DLD1 (cell line): ENCODE data around the gene TMEM132D.
"Not testable (repeated sequence)": the region's sequence is repeated elsewhere in the genome, so short reads cannot be mapped to it uniquely, and the experiment has no call there.

Experiments
- in situ Hi-C: cut with HindIII; loops from 2 replicates; pipeline ENCODE4 v1.10.0; 2017; ENCODE audit warnings: low sequenced_read_pairs

Gene TMEM132D

GRCh38 chr12:129903956-129904829, at the start of gene TMEM132D:
TSS of gene TMEM132D (minus strand) at chr12:129904025.
- in situ Hi-C loops, result no loop called here

GRCh38 chr12:129949651-129950050, 45.8 kb upstream of the TMEM132D start:
- in situ Hi-C loops, result no loop called here

- in situ Hi-C loops, result no loop called here
These were observed 37.8 kb upstream of the TMEM132D start for GRCh38 chr12:129941618-129942017.

- in situ Hi-C loops, result no loop called here
These were observed 34.3 kb upstream of the TMEM132D start for GRCh38 chr12:129938089-129938488.

GRCh38 chr12:129937426-129937825, 33.6 kb upstream of the TMEM132D start:
- in situ Hi-C loops, result no loop called here

GRCh38 chr12:129928643-129929042, 24.8 kb upstream of the TMEM132D start:
- in situ Hi-C loops, result no loop called here

- in situ Hi-C loops, result no loop called here
These were observed 23.6 kb upstream of the TMEM132D start for GRCh38 chr12:129927316-129927900.

- in situ Hi-C loops, result no loop called here
These were observed 7.7 kb upstream of the TMEM132D start for GRCh38 chr12:129911428-129912049.

- in situ Hi-C loops, result no loop called here
These were observed 5.5 kb upstream of the TMEM132D start for GRCh38 chr12:129909051-129910020.

- in situ Hi-C loops, result no loop called here
These were observed 506 bp downstream of the TMEM132D start for GRCh38 chr12:129903092-129903945.

GRCh38 chr12:129902371-129903091, 1.3 kb downstream of the TMEM132D start:
- in situ Hi-C loops, result no loop called here

- in situ Hi-C loops, result no loop called here
These were observed 2.6 kb downstream of the TMEM132D start for GRCh38 chr12:129901254-129901653.

- in situ Hi-C loops, result no loop called here
These were observed 3.5 kb downstream of the TMEM132D start for GRCh38 chr12:129900306-129900705.

GRCh38 chr12:129899045-129899444, 4.8 kb downstream of the TMEM132D start:
- in situ Hi-C loops, result not testable (repeated sequence)

GRCh38 chr12:129893691-129894090, 10.1 kb downstream of the TMEM132D start:
- in situ Hi-C loops, result no loop called here

GRCh38 chr12:129887101-129887500, 16.7 kb downstream of the TMEM132D start:
- in situ Hi-C loops, result no loop called here

GRCh38 chr12:129886541-129886940, 17.3 kb downstream of the TMEM132D start:
- in situ Hi-C loops, result no loop called here

GRCh38 chr12:129885287-129885686, 18.5 kb downstream of the TMEM132D start:
- in situ Hi-C loops, result no loop called here

- in situ Hi-C loops, result no loop called here
These were observed 26.4 kb downstream of the TMEM132D start for GRCh38 chr12:129877411-129877810.
